Endometrial microvascular endothelial cells (primary cell): ENCODE data around the gene ZFYVE21. TPM values are rescaled to one million over a fixed set of nuclear protein-coding genes. Genes with fewer than 3 reads are reported as not detected.
"Not testable (repeated sequence)": the region's sequence is repeated elsewhere in the genome, so short reads cannot be mapped to it uniquely, and the experiment has no call there.

Source experiments
- in situ Hi-C: cut with HindIII; loops from 2 replicates; pipeline ENCODE4 v1.10.0; 2017; ENCODE audit warnings: low sequenced_read_pairs, low pct_unique_long_range_greater_than_20kb; ENCODE audit errors: inconsistent ontology term
- total RNA-seq: library from RNA; depleted of rRNA; stranded (reverse); fragments of >200 nt; gene quantifications from one replicate; pipeline ENCODE4 v1.2.3, GENCODE V29; 2015; ENCODE audit errors: inconsistent ontology term

The ZFYVE21 gene
- total RNA-seq, 1 donor from 2014 or later, result 67.1 TPM

- in situ Hi-C loops, result no loop called here
Measured at GRCh38 chr14:103772078-103772712, 56.6 kb downstream of the ZFYVE21 start.

GRCh38 chr14:103773521-103773920 is 57.9 kb downstream of the ZFYVE21 start:
- in situ Hi-C loops, result no loop called here

DNA sequence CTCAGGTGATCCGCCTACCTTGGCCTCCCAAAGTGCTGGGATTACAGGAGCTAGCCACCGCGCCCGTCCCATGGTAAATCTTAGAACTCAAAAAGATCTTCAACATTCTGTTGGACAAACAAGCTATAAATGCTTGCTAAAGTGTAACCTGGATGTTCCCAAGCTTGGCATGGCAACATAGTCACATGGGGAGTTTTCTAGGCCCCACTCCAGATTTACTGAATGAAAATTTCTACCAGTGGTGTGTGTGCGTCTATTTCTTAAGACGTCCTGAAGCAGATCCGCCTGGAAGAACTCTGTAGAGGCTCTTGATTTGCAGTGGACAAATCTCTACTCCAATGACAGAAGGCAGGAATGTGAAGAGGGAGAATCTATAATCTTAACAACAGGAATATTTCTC is 59.9 kb downstream of the ZFYVE21 start:
- in situ Hi-C loops, result no loop called here

GRCh38 chr14:103776319-103776718 is 60.7 kb downstream of the ZFYVE21 start:
- in situ Hi-C loops, result not testable (repeated sequence)

GRCh38 chr14:103782376-103782775 is 66.8 kb downstream of the ZFYVE21 start:
- in situ Hi-C loops, result no loop called here

Other genes starting within 250 kb of the ZFYVE21 start
- gene CKB, start 193.0 kb upstream of the ZFYVE21 start, total RNA-seq, result not detected
- gene TRMT61A, start 186.6 kb upstream of the ZFYVE21 start, total RNA-seq, result 10.3 TPM
- gene BAG5, start 153.2 kb upstream of the ZFYVE21 start, total RNA-seq, result 16.4 TPM
- 28.1 TPM for gene COA8, start 152.8 kb upstream of the ZFYVE21 start, total RNA-seq
- 135 TPM for gene KLC1, start 86.6 kb upstream of the ZFYVE21 start, total RNA-seq
- gene XRCC3, start 359 bp upstream of the ZFYVE21 start, total RNA-seq, result 25.3 TPM
- 13.1 TPM for gene PPP1R13B, start 131.8 kb downstream of the ZFYVE21 start, total RNA-seq
- gene TDRD9, start 212.6 kb downstream of the ZFYVE21 start, total RNA-seq, result 0.09 TPM
- not detected for gene RD3L, start 226.7 kb downstream of the ZFYVE21 start, total RNA-seq